ENCODE measurements around the gene MYO7A.
A peak's percentile ranks its signal among the peaks of the same experiment; 100 is the strongest.

The MYO7A gene

GRCh38 chr11:77165066-77165465 is 37.0 kb downstream of the MYO7A start:
- no peak for DNase-seq (ENCODE audit: low read depth, low spot score)

GRCh38 chr11:77166021-77166420 is 38.0 kb downstream of the MYO7A start:
- no peak for DNase-seq (ENCODE audit: low read depth, low spot score)

- no peak for DNase-seq (ENCODE audit: low read depth, low spot score)
These were observed 39.1 kb downstream of the MYO7A start for GRCh38 chr11:77167111-77167626.

DNA sequence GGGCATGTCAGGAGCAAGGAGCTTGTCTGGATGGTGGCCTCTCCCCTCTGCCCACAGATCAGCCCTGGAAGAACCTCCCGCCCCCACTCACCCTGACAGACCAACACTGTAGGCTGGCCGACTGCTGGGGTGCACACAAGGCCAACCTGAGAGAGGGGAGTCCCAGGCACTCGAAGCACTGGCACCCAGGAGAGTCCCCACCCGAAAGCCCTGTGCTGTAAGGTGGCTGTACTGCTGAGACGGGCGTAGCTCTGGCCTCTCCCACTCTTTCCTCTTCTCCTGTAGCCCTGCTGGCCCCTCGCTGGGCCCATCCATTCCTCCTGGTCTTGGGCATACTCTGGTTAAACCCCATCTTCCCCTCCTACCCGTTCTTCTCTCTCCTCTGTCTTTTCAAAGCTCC is 39.7 kb downstream of the MYO7A start:
- no peak for DNase-seq (ENCODE audit: low read depth, low spot score)

- peak; percentile 15 for DNase-seq (ENCODE audit: low read depth, low spot score)
These were observed 42.1 kb downstream of the MYO7A start for GRCh38 chr11:77170107-77170506.

- no peak for DNase-seq (ENCODE audit: low read depth, low spot score)
These were observed 43.2 kb downstream of the MYO7A start for GRCh38 chr11:77171254-77171653.

DNA sequence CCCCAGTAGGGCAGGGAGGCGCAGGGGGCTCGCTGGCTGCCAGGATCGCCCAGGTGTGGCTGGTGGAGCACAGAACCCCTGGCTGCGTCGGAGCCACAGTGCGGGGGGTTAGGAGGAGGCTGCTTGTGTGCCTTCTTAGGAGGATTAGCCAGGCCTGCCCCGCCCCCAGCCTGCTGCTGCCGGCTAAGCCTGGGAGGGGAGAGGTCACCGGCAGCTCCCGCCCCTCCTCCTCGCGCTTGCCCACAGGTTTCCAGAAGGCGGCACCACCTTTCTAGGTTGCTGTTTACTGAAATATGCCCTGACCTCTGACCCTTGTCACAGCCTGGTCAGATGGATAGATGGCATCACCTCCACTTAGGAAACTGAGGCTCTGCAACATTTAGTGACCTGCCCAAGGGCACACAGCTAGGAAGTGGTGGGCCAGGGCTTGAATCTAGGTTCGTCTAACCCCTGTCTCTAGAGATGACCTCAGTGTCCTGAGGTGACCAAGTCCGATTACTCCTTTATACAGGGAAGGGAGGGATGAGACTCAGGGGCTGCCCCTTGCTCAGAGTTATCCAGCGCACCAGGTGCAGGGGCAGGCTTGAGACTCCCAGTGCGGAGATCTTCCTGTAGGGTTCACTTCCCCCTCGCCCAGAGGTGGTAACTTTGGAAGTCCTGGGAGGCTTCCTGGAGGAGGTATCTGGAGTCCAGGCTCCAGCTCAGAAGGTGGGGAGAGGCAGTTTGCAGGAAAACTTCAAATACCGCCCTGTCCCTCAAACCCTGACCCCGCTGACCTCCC is 44.0 kb downstream of the MYO7A start:
- no peak for DNase-seq (ENCODE audit: low read depth, low spot score)

GRCh38 chr11:77172666-77172982 is 44.6 kb downstream of the MYO7A start:
- no peak for DNase-seq (ENCODE audit: low read depth, low spot score)

- no peak for DNase-seq (ENCODE audit: low read depth, low spot score)
These were observed 45.4 kb downstream of the MYO7A start for GRCh38 chr11:77173494-77173893.

- DNase-seq (ENCODE audit: low read depth, low spot score), result no peak
These were observed 46.5 kb downstream of the MYO7A start for GRCh38 chr11:77174559-77174958.

GRCh38 chr11:77175021-77175842 is 47.2 kb downstream of the MYO7A start:
- no peak for DNase-seq (ENCODE audit: low read depth, low spot score)

- peak; percentile 16 for DNase-seq (ENCODE audit: low read depth, low spot score)
These were observed 48.0 kb downstream of the MYO7A start for GRCh38 chr11:77175869-77176539.

DNA sequence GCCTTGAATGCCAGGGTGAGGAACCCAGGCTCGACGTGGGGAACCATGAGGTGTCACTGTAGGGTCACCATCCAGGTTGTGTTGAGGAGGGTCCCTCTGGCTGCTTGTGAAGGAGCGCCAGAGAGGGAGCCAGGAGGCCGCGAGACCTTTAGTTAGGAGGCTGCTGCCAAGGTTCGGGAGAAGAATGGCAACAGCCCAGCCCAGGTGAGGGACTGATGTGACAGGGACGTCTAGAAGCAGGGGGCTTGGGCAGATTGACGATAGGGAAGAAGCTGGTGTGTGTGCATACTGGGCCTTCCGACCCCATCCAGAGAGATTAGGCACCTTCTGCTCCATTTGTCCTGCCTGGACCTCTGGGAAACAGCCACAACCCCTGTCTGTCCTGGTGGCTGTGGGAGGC is 49.0 kb downstream of the MYO7A start:
- DNase-seq (ENCODE audit: low read depth, low spot score), result no peak

GRCh38 chr11:77178150-77178549 is 50.1 kb downstream of the MYO7A start:
- DNase-seq (ENCODE audit: low read depth, low spot score), result no peak

- peak; percentile 31 for DNase-seq (ENCODE audit: low read depth, low spot score)
These were observed 51.0 kb downstream of the MYO7A start for GRCh38 chr11:77179048-77179447.

- DNase-seq (ENCODE audit: low read depth, low spot score), result no peak
These were observed 51.6 kb downstream of the MYO7A start for GRCh38 chr11:77179681-77180080.

- no peak for DNase-seq (ENCODE audit: low read depth, low spot score)
These were observed 52.3 kb downstream of the MYO7A start for GRCh38 chr11:77180346-77180745.

- DNase-seq (ENCODE audit: low read depth, low spot score), result no peak
These were observed 53.2 kb downstream of the MYO7A start for GRCh38 chr11:77181226-77181625.

- DNase-seq (ENCODE audit: low read depth, low spot score), result no peak
These were observed 53.9 kb downstream of the MYO7A start for GRCh38 chr11:77181799-77182541.

DNA sequence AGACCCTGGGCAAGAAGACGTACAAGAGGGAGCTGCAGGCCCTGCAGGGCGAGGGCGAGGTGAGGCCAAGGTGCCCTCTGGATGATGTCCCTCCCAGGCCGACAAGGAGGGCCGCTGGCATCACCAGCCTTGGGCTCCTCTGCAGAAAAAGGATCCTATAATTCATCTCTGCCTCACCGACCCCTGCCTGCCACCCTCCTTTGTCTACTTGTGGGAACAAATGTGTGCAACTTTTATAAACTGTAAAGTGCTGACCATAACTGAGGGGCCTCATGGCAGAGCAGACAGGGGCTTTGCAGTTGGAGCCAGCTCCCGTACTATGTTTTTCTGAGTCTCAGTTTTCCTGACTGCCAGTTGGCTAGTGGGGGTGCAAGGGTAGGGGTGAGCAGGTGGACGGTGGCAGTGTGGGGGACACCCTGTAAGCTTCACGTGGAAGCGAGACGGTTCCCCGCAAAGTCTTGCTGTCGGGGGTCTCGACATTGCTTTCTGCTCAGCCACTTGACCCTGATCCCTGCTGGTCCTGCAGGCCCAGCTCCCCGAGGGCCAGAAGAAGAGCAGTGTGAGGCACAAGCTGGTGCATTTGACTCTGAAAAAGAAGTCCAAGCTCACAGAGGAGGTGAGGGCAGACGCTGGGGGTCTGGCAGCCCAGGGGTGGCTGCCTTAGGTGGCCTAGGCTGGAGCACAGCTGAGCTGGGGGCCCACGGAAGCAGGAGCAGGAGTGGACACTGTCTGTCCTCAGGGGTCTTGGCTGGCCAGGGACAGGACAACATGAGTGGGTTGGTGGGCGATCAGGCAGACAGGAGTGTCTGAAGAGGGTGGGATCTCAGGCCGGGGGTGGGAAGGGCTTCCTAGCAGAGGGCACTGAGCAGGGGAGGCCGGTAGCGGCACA is 54.7 kb downstream of the MYO7A start:
- DNase-seq (ENCODE audit: low read depth, low spot score), result no peak

Measured in astrocyte of the hippocampus (primary cell).